ENCODE measurements around the gene CDH3.

The CDH3 gene

DNA sequence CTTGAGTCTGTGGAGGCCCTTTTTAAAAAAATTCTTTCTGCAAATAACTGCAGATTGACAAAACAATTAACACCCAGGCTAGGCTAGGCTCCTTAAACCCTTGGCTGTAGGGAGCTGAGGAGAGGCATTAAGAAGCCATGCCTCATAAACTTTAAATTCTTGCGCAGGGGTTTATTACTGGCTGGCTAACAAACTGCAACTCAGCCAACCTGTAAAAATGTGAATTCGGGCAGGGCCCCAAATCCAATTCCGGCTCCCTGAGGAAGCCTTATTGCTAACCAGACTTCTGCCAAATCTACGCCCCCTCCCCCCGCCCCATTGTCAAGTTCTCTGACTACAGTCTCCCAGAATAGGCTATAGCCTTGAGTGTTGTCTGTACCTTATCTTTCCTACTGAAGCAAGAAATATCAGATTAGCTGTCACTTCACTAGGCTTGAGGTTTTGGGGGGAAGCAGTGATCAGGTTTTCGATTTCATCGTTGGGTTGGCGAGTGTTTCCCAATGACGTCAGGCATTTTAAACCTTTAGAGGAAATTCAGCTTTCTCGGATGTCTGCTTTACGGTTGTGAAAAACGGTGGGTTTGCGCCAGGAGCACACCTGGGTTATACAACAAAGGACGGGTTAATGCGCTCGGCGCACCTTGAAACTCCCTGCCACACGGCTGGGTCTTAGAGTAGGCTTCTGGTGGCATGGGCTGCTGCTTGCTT, 2.0 kb downstream of the CDH3 start:
- DNase-seq (ENCODE audit: low read depth in 2 of 2, low spot score in 1 of 2) = no peak

DNA sequence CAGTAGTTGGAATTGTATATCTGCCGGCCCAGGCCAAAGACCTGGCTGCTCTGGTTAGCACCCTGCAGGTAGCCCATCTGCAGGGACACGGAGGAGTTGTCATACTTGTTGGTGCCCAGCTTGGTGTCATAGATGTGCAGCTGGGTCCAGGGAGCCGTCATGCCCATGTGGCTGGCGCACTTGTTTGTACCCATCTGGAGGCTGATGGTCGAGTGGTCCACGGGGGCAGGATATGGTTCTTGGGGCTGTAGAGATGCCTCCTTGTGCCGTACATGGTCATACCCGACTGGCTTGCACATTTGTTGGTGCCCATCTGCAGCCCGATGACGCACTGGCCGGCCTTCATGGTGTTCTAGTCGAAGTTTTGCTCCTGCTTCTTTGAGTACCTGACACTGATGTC, 6.0 kb downstream of the CDH3 start:
- DNase-seq (ENCODE audit: low read depth in 2 of 2, low spot score in 1 of 2) = no peak

DNA sequence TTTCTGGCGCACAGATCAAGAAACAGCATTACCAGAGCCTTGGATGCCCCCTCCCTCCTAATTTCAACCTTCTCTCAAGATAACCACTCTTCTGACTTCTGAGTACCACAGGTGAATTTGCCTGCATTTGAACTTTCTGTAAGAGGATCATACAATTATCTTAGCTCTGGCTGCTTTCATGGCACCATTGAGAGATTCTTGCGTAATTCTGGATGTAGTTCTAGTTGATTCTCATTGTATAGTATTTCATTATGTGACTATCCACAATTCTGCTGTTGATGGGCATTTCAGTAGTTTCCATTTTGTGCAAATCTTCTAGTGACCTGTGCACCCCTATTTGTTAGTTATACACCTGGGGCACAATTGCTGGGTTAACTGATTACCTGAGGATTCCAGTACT, 7.5 kb downstream of the CDH3 start:
- DNase-seq (ENCODE audit: low read depth in 2 of 2, low spot score in 1 of 2) = no peak

DNA sequence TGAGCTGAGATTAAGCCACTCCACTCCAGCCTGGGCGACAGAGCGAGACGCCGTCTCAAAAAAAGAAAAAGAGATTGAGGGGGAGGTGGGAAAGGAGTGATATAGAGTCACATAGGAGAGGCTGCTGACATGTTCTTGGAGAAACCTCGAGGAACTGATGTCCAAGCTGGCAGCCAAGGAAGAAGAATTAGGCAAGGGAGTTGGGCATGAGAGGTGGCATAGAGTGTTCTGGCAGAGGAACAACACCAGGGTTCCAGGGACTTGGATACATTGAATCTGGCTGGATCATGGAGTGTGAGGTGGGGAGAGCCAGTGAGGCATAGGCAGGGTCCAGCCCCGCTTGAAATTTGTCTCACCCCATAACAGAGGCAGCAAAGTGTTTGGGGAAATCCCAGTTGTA, 10.7 kb downstream of the CDH3 start:
- no peak for DNase-seq (ENCODE audit: low read depth in 2 of 2, low spot score in 1 of 2)

DNA sequence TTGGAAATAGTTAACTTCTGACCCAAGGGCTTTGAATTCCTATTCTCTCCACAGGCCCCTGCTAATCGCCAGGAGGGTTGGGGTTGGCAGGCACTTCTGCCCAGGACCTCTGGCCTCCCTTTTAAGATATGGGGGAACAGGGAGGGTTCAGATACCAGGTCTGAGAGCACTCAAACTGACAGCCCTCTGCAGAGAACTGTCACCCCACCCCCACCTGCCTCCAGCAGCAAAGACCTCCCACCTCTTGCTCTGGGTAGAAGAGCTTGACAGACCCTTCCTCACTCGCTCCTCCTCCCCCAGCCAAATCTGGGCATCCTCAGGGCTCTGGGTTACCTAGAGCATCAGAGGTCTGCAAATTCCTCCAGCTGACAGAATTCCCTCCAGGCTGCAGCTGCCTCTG, 11.6 kb downstream of the CDH3 start:
- DNase-seq (ENCODE audit: low read depth in 2 of 2, low spot score in 1 of 2) = no peak

DNA sequence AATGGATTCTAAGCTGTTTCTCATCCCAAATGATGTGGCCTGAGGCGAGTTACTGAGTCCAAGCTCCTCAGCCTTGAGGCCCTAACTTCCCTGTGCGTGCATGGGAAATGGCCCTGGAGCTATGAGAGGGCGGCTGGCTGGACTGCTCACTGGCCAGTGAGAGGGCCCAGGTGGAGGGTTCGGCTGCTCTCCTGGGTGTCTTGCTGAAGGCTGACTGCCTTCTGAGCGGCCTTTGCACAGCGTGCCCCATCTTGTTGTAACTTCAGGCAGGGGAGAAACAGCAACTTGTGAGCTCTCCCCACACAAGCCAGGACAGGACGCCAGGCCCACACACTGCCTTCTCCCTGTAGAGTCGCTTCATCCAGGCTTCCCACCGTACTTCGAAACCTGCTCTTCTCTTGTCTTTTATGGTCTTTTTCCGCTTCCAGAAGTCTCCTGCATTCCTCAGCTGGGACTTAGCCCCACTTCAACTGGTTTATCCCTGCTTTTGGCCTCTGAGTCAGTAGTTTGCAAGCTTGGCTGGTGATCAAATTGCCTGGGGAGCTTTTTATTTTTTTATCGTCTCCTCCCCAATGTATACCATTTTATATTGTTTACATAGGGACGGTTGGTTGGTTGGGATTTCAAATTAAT, 13.3 kb downstream of the CDH3 start:
- DNase-seq (ENCODE audit: low read depth in 2 of 2, low spot score in 1 of 2) = no peak

DNA sequence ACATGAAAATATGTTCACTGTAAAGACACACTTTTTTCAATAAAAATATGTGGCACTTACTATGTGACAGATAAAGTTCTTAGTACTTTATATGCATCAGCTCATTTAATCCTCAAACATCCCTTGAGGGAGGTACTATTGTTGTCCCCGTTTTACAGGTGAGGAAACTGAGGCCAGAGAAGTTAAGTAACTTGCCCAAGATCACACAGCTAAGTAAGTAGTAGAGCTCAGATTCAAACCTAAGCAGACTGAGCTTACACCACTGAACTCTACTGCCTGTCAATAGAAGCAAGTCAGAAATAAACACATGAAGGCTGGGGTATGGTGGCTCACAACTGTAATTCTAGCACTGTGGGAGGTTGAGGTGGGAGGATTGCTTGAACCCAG, 13.9 kb downstream of the CDH3 start:
- DNase-seq (ENCODE audit: low read depth in 2 of 2, low spot score in 1 of 2) = no peak

DNA sequence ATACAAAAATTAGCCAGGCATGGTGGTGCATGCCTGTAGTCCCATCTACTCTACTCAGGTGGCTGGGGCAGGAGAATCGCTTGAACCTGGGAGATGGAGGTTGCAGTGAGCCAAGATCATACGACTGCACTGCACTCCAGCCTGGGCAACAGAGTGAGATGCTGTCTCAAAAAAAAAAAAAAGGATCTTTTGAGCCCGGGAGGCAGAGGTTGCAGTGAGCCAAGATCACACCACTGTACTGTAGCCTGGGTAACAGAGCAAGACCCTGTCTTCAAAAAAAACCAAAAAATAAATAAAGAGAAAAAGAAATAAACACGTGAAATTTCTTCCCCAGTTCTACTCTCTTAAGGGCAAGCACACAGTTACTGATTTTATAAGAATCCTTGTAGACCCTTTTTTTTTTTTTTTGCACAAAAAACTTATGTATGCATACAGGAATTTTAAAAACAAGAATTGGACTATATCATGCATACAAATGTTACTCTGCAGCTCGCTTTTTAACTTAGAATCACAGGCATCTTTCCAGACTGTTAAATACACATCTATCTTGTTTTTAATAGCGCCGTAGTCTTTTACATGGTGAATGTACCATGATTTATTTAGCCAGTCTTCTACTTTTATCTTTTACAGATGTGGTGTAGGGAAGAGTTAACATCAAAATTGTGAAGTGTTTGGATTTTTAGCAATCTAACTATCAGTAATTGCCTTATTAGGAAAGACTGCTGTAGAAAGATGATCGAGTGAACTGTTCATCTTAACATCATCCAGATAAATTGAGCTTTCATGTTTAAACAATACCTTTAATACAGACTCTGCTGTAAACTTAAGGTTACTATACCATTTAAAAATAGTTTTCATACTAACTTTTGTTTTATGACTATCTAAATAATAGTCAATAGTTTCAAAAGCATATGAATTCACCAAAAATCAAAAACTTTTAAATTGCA, 14.6 kb downstream of the CDH3 start:
- DNase-seq (ENCODE audit: low read depth in 2 of 2, low spot score in 1 of 2) = no peak

DNA sequence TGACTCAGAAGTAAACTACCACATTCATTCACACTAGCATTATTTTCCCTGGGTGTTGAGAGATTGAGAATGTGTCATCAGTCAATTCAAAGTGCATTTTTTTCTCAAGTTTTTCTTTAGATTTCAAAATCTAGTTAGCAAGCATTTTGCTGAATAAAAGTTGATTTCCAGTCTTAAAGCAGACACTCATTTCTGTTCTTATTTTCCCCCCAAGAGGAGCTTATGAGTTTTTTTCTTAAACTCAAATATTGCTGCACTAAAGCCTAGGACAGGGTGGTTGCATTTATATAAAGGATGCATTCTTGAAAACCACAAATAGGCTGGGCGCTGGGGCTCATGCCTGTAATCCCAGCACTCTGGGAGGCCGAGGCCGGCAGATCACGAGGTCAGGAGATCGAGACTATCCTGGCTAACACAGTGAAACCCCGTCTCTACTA, 15.3 kb downstream of the CDH3 start:
- DNase-seq (ENCODE audit: low read depth in 2 of 2, low spot score in 1 of 2) = no peak

DNA sequence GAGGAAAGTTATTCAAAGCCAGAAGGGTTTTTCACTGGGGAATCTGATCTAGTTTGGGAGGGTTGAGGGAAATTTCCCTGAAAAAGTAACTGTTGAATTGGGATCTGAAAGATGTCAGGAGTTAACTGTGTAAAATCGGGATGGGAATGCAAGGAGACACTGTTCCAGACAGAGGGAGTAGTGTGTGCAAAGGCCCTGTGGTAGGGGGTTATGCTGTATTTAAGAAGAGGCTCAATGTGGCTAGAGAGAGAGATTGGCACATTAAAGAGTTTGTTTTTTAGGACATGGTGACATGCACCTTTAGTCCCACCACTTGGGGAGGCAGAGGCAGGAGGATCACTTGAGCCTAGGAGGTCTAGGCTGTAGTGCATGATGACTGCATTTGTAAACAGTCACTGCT, 16.9 kb downstream of the CDH3 start:
- DNase-seq (ENCODE audit: low read depth in 2 of 2, low spot score in 1 of 2) = no peak

DNA sequence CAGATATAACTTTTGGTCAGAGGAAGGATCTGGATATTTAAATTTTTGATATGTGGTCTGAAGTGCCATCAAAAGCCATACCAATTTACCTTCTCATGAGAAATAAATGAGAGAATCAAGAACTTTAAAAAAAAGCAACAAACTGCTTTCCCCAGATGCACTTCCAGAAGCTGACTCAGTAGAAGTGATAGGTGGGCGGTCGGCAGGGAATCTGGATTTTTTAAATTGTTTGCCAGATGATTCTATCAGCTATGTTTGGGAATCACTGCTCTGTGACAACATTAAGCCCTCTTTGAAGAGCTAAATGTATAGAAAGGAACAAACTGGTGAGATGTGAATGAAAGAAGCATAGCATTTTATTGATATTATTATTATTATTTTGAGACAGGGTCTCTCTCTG, 19.2 kb downstream of the CDH3 start:
- no peak for DNase-seq (ENCODE audit: low read depth in 2 of 2, low spot score in 1 of 2)

DNA sequence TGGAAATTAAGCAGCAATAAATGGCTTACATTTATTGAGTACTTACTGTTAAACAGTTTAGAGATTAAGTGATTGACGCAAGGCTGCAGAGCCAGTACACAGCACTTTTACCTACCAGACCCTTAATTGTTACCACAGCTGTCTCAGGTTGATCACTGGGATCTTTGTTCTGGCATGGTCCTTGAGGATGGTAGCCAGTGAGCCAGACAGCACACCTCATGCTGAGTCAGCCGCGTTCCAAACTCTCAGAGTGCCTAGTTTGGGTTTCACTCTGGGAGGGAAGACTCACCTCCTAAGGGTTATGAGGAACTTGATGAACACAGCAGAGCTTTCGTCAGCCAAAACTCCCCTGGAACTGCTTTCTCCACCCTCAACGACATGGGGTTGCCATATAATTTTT, 20.4 kb downstream of the CDH3 start:
- DNase-seq (ENCODE audit: low read depth in 2 of 2, low spot score in 1 of 2) = no peak

DNA sequence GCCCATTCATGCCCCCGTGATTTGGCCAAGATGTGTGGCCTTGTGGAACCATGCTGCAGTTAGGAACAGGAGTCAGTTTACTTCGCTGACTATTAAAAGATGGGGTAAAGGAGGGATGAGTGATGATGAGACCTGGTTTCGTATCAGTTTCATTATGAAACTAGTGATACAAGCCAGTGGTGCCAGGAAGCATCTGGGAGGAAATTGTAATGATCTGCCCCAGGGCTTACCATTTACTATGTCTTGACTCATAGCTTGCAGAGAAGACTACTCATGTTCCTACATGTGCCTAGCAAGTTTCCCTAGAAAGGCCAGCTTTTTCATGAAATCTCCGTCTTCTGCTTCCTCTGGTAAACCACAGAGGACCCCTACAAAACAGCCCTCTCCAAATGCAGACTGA, 23.2 kb downstream of the CDH3 start:
- DNase-seq (ENCODE audit: low read depth in 2 of 2, low spot score in 1 of 2) = no peak

DNA sequence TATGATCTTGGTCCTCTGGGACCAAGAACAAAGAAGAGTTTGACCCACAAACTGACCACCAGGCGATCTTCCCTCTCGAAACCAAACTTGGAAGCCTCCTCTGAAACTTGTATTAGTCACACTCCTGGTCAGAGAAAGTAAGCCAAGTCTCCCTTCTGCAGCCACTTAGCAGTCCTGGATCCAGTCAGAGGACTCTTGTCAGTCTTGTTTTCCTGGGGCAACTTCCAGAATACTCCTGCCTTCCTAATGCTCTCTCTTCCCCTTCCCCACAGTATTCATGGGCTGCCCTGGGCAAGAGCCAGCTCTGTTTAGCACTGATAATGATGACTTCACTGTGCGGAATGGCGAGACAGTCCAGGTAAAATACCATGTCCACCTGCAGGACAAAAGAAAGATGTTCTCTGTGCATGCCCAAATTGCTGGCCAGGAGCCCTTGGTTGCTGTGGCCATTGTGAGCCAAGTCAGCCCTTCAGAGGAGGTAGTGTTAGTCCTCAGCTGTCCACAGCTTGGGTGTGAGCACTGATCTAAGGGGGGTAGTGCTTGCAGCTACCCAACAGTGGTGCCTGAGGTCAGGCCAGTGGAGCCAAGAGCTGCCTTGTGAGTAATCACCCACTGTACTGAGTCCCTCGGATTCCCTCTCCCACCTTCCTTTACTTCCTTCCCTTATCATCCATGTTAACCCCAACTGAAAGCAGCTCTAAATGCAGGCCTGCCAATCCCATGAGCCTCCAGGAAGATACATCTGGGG, 31.2 kb downstream of the CDH3 start:
- no peak for DNase-seq (ENCODE audit: low read depth in 2 of 2, low spot score in 1 of 2)

DNA sequence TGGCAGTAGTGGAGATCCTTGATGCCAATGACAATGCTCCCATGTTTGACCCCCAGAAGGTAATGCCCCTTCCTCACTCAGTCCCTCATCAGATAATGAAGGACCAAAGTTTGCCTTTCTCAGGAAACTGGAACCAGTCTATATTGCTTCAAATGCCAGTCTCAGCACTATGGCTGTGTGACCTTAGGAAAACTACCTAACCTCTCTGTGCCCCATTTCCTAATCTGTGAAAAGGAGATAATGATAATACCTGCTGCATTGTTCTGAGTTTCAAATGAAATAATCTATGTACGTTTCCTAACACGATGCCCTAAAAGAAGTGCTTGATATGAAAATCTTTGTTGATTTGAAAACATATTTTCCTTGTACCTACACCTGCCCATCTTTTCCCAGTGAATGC, 35.9 kb downstream of the CDH3 start:
- DNase-seq (ENCODE audit: low read depth in 2 of 2, low spot score in 1 of 2) = no peak

DNA sequence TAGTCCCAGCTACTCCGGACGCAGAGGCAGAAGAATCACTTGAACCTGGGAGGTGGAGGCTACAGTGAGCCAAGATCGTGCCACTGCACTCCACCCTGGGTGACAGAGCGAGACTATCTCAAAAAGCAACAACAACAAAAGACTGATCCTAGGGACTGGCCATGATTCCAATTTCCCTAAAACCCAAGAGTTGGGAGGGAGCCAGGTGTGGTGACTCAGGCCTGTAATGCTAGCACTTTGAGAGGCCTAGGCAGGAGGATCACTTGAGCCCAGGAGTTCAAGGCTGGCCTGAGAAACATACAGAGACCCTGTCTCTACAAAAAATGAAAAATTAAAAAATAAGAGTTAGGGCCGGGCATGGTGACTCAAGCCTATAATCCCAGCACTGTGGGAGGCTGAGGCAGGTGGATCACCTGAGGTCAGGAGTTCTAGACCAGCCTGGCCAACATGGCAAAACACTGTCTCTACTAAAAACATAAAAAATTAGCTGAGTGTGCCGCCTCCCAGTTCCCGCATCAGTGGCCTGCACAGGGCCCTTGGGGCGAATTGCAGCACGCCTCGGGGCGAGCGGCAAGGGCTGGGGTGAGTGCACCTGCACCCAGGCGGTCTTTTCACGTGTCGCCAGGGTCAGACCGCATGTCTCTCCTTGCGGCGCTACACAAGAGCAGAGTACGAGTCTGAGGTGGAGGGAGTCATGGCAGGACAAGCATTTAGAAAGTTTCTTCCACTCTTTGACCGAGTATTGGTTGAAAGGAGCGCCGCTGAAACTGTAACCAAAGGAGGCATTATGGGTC, 40.8 kb downstream of the CDH3 start:
- DNase-seq (ENCODE audit: low read depth in 2 of 2, low spot score in 1 of 2) = no peak

DNA sequence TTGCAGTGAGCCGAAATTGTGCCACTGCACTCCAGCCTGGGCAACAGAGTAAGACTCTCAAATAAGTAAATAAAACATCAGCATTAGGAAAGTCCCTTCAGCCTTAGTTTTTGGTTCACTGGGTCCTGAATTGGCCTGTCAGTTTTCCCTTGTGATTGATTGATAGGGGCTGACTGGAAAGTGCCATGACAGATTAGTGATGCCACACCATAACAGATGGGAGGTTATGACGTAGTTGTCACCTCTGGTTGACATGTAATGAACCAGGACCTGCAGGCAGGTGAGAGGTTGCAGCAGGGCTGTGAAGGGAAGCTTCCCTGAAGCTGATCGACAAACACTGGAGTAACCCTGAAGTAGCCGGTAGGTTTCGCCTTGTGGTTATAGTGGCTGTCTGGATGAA, 41.8 kb downstream of the CDH3 start:
- no peak for DNase-seq (ENCODE audit: low read depth in 2 of 2, low spot score in 1 of 2)

DNA sequence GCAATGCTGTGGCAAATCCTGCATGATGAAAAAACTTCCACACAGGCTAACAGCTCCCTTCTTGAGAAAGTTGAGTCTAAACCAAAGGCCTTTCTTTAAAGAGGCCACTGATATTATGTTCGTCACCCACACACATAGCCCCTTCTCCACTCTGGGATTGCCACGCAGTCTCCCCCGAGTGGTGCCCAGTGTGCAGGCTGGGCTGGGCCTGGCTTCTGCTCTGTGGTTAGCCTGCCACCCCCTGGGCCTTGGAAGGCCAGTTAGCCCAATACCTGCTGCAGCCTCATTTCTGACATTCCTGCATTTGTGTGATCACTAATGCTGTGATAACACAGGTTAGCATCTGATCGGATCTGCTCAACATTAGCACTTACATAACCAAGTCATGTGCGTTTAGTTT, 44.8 kb downstream of the CDH3 start:
- DNase-seq (ENCODE audit: low read depth in 2 of 2, low spot score in 1 of 2) = no peak

DNA sequence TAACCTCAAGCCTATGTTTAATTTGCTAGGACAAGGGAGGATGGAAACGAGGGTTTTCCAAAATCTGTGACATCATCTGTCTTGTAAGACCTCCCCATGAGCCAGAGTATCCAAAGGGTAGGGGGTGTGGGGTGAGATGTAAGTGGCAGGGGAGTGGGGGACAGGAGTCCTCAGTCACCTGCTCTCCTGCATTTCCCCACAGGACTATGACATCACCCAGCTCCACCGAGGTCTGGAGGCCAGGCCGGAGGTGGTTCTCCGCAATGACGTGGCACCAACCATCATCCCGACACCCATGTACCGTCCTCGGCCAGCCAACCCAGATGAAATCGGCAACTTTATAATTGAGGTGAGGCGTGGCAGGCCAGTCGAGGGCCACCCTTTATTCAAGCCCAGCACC, 50.5 kb downstream of the CDH3 start:
- DNase-seq (ENCODE audit: low read depth in 2 of 2, low spot score in 1 of 2) = no peak

DNA sequence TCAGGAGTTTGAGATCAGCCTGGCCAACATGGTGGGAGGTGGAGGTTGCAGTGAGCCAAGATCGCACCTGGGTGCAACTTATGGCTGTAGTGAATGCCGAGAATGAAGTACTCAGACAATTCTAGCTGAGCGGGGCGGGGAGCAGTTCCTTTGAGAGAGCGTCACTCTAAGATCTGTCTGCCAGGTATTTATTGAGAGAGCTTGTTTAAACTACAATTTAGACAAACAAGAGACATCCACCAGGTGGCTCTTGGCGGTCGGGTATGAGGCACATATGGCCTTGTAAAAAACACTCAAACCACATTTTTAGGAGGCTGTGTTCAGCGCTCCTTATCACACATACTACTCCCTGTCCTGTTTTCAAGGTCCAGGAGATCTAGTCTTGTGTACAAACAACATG, 51.4 kb downstream of the CDH3 start:
- DNase-seq (ENCODE audit: low read depth in 2 of 2, low spot score in 1 of 2) = no peak

DNA sequence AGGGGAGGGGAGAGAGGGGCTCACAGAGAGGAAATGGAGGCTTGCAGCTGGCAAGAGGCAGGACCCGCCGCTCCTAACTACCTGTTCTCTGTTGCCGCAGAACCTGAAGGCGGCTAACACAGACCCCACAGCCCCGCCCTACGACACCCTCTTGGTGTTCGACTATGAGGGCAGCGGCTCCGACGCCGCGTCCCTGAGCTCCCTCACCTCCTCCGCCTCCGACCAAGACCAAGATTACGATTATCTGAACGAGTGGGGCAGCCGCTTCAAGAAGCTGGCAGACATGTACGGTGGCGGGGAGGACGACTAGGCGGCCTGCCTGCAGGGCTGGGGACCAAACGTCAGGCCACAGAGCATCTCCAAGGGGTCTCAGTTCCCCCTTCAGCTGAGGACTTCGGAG, 53.0 kb downstream of the CDH3 start:
- no peak for DNase-seq (ENCODE audit: low read depth in 2 of 2, low spot score in 1 of 2)
